HepG2 (cell line): ENCODE measurements around the gene TFB1M. TPM values are rescaled to one million over a fixed set of nuclear protein-coding genes. Genes with fewer than 3 reads are reported as not detected.

ENCODE experiments used
- ASH2L ChIP-seq: fragments of 300-600, 200-600 bp; sonication (generic); IDR thresholded peaks from 2 replicates; pipeline ENCODE4 v1.7.0; 2017; ENCODE audit warnings: low read depth, mild to moderate bottlenecking, moderate library complexity, mixed read lengths, low read length; ENCODE audit not compliant: insufficient read length
- ATF7 ChIP-seq, 2 experiments: fragments of 450-650 bp in 1 of 2; sonication (generic) in 1 of 2; formaldehyde crosslinking in 1 of 2; IDR thresholded peaks; 2 replicates each; pipeline versions ENCODE4 v1.4.0 to v1.6.1; 2016 to 2020; ENCODE audit warnings: antibody characterized with exemption in 1 of 2, mild to moderate bottlenecking in 1 of 2, missing genetic modification reagents in 1 of 2
- CEBPB ChIP-seq: IDR thresholded peaks from 2 replicates; pipeline ENCODE4 v1.6.1; 2011; ENCODE audit warnings: low read depth, low read length, improper control_type of control experiment, borderline replicate concordance
- ESRRA ChIP-seq: sonication (generic); formaldehyde crosslinking; IDR thresholded peaks from 2 replicates; pipeline ENCODE4 v1.5.1; 2020; ENCODE audit warnings: mild to moderate bottlenecking, low read depth, missing genetic modification reagents
- NFIC ChIP-seq: IDR thresholded peaks from 2 replicates; pipeline ENCODE4 v1.6.1; 2012; ENCODE audit warnings: mild to moderate bottlenecking, low read length, inconsistent platforms
- PHF21A ChIP-seq: sonication (generic); formaldehyde crosslinking; IDR thresholded peaks from 2 replicates; pipeline ENCODE4 v1.5.0; 2020; ENCODE audit warnings: mild to moderate bottlenecking, missing genetic modification reagents
- RAD51 ChIP-seq: fragments of 450-650 bp; IDR thresholded peaks from 2 replicates; pipeline ENCODE4 v1.6.1; 2016; ENCODE audit warnings: borderline replicate concordance
- REPIN1 ChIP-seq: sonication (generic); formaldehyde crosslinking; IDR thresholded peaks from 2 replicates; pipeline ENCODE4 v1.8.0; 2022; ENCODE audit warnings: missing genetic modification reagents, low read depth, mild to moderate bottlenecking, borderline replicate concordance
- RFX5 ChIP-seq: IDR thresholded peaks from 2 replicates; pipeline ENCODE4 v1.6.1; 2011; ENCODE audit warnings: low read depth, low read length, improper control_type of control experiment
- SP4 ChIP-seq: sonication (generic); formaldehyde crosslinking; IDR thresholded peaks from 2 replicates; pipeline ENCODE4 v1.8.1; 2023; ENCODE audit warnings: mild to moderate bottlenecking, missing genetic modification reagents
- ZNF12 ChIP-seq: sonication (generic); formaldehyde crosslinking; IDR thresholded peaks from 2 replicates; pipeline ENCODE4 v1.5.0; 2020; ENCODE audit warnings: missing genetic modification reagents
- ZNF441 ChIP-seq: sonication (generic); formaldehyde crosslinking; IDR thresholded peaks from 2 replicates; pipeline ENCODE4 v1.7.0; 2021; ENCODE audit warnings: missing genetic modification reagents, borderline replicate concordance
- ZNF550 ChIP-seq: sonication (generic); formaldehyde crosslinking; IDR thresholded peaks from 2 replicates; pipeline ENCODE4 v1.4.0; 2020; ENCODE audit warnings: mild to moderate bottlenecking, missing genetic modification reagents, borderline replicate concordance
- ZSCAN21 ChIP-seq: sonication (generic); formaldehyde crosslinking; IDR thresholded peaks from 2 replicates; pipeline ENCODE4 v1.8.0; 2022; ENCODE audit warnings: mild to moderate bottlenecking, missing genetic modification reagents, moderate library complexity, borderline replicate concordance
- polyA plus RNA-seq, 8 experiments: library from polyadenylated mRNA; depleted of rRNA in 3 of 8; stranded (reverse) in 7 of 8; unstranded in 1 of 8; fragments of >200 nt; fragmentation: Illumina TruSeq in 4 of 8; extraction: Trizol in 4 of 8; gene quantifications; 2 replicates each; pipeline versions ENCODE4 v1.2.1 to v1.2.3, GENCODE V29; 2011 to 2016; ENCODE audit warnings: low read depth in 4 of 8, missing spikeins in 1 of 8, mixed read lengths in 1 of 8; ENCODE audit not compliant: insufficient read depth in 1 of 8
- total RNA-seq, 5 experiments: library from RNA; depleted of rRNA; stranded (reverse); fragments of >200 nt; fragmentation: Illumina TruSeq; extraction: Trizol; gene quantifications; 2 replicates each; pipeline ENCODE4 v1.2.3, GENCODE V29; 2016; ENCODE audit warnings: low read depth in 1 of 5
- TF ChIP-seq, protein P1 (sequence below): sonication (generic); formaldehyde crosslinking; IDR thresholded peaks from one replicate; pipeline ENCODE4 v1.5.1; 2020; ENCODE audit warnings: mild to moderate bottlenecking, missing genetic modification reagents; ENCODE audit errors: not compliant biosample characterization
- TF ChIP-seq, protein P2 (sequence below): sonication (generic); formaldehyde crosslinking; IDR thresholded peaks from 2 replicates; pipeline ENCODE4 v1.8.0; 2022; ENCODE audit warnings: missing genetic modification reagents, mild to moderate bottlenecking, borderline replicate concordance
- TF ChIP-seq, protein P3 (sequence below): sonication (generic); formaldehyde crosslinking; IDR thresholded peaks from 2 replicates; pipeline ENCODE4 v1.8.0; 2022; ENCODE audit warnings: missing genetic modification reagents, mild to moderate bottlenecking, inconsistent platforms, borderline replicate concordance

TFB1M gene
- total and polyA plus RNA-seq, 2 of the 13 experiments (the other 11 are each of a cell fraction or from before 2014, with no cell fraction given) = 91.4 to 122 TPM

DNA sequence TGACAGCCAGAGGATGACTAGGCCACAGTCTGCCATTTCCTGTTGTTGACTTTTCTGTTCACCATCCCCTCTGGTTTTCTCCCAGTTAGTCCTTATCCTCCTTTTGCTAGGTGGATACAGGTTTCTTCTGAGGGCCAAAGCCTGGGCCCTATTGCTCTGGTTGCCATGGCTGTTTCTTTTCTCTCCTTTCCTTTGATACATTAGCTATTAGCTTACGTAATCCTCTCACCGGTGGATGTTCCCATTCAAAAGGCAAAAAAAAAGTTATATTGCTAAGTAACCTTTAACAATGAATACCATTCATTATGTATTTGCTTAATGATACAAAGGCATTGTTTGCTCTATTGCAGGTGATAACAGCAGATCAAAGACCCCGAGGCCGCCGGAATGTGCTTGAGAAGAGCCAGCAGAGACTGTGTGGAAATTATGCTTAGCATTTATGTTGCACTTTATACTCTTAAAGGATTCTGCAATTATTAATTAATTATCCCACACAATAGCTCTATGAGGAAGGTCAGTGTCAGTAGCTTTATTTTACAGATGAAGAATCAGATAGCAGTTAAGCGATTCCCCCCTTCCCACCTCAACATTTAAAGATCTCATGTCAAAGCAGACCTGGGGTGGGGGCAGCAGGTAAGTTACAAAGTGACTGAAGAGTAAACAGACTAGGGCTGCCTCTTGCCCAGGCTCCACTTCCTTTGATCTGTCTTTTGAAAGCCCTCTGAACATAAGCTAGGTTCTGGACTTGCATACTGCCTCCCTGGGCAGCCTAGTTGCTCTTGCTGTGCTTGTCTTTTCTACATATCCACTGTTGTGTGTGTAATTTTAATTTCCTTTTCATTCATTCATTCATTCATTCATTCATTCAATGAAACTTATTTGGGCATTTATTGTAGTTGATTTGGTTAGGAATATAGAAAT is 14.5 kb upstream of the TFB1M start (continued):
- TF ChIP-seq, protein P1, sequence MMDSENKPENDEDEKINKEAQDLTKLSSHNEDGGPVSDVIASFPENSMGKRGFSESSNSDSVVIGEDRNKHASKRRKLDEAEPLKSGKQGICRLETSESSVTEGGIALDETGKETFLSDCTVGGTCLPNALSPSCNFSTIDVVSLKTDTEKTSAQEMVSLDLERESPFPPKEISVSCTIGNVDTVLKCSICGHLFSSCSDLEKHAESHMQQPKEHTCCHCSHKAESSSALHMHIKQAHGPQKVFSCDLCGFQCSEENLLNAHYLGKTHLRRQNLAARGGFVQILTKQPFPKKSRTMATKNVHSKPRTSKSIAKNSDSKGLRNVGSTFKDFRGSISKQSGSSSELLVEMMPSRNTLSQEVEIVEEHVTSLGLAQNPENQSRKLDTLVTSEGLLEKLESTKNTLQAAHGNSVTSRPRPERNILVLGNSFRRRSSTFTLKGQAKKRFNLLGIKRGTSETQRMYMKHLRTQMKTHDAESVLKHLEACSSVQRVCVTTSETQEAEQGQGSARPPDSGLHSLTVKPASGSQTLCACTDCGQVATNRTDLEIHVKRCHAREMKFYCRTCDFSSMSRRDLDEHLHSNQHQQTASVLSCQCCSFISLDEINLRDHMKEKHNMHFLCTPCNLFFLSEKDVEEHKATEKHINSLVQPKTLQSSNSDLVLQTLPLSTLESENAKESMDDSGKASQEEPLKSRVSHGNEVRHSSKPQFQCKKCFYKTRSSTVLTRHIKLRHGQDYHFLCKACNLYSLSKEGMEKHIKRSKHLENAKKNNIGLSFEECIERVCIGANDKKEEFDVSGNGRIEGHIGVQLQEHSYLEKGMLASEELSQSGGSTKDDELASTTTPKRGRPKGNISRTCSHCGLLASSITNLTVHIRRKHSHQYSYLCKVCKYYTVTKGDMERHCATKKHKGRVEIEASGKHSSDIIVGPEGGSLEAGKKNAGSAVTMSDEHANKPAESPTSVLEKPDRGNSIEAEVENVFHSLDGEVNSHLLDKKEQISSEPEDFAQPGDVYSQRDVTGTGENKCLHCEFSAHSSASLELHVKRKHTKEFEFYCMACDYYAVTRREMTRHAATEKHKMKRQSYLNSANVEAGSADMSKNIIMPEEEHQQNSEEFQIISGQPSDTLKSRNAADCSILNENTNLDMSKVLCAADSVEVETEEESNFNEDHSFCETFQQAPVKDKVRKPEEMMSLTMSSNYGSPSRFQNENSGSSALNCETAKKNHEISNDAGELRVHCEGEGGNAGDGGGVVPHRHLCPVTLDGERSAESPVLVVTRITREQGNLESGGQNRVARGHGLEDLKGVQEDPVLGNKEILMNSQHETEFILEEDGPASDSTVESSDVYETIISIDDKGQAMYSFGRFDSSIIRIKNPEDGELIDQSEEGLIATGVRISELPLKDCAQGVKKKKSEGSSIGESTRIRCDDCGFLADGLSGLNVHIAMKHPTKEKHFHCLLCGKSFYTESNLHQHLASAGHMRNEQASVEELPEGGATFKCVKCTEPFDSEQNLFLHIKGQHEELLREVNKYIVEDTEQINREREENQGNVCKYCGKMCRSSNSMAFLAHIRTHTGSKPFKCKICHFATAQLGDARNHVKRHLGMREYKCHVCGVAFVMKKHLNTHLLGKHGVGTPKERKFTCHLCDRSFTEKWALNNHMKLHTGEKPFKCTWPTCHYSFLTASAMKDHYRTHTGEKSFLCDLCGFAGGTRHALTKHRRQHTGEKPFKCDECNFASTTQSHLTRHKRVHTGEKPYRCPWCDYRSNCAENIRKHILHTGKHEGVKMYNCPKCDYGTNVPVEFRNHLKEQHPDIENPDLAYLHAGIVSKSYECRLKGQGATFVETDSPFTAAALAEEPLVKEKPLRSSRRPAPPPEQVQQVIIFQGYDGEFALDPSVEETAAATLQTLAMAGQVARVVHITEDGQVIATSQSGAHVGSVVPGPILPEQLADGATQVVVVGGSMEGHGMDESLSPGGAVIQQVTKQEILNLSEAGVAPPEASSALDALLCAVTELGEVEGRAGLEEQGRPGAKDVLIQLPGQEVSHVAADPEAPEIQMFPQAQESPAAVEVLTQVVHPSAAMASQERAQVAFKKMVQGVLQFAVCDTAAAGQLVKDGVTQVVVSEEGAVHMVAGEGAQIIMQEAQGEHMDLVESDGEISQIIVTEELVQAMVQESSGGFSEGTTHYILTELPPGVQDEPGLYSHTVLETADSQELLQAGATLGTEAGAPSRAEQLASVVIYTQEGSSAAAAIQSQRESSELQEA (CRISPR knock-in tag) = no peak
- TF ChIP-seq ZNF550 (CRISPR knock-in tag) (no peak), REPIN1 (CRISPR knock-in tag) (peak; percentile 82), ZNF441 (CRISPR knock-in tag) (peak; percentile 56; the same call in 1 of the 2 replicates), ASH2L (peak; percentile 100), ZNF12 (CRISPR knock-in tag) (peak; percentile 54; the same call in 1 of the 2 replicates), NFIC (peak; percentile 100), ZSCAN21 (peak; percentile 58; the same call in 1 of the 2 replicates), ATF7 (IDR thresholded peaks at IDR 0.05) (peak; percentile 90), ATF7 (CRISPR knock-in tag; IDR thresholded peaks at IDR 0.05) (peak; percentile 29; the same call in 1 of the 2 replicates), CEBPB (peak; percentile 87), RFX5 (peak; percentile 44; the same call in 1 of the 2 replicates), ESRRA (CRISPR knock-in tag) (0 out of 2 replicates have a peak, but pooled peaks have one; percentile 11), RAD51 (no peak), PHF21A (CRISPR knock-in tag) (peak; percentile 92), SP4 (0 out of 2 replicates have a peak, but pooled peaks have one; percentile 8)
- TF ChIP-seq, protein P2, sequence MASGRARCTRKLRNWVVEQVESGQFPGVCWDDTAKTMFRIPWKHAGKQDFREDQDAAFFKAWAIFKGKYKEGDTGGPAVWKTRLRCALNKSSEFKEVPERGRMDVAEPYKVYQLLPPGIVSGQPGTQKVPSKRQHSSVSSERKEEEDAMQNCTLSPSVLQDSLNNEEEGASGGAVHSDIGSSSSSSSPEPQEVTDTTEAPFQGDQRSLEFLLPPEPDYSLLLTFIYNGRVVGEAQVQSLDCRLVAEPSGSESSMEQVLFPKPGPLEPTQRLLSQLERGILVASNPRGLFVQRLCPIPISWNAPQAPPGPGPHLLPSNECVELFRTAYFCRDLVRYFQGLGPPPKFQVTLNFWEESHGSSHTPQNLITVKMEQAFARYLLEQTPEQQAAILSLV = peak; percentile 81; the same call in 1 of the 2 replicates
- TF ChIP-seq, protein P3, sequence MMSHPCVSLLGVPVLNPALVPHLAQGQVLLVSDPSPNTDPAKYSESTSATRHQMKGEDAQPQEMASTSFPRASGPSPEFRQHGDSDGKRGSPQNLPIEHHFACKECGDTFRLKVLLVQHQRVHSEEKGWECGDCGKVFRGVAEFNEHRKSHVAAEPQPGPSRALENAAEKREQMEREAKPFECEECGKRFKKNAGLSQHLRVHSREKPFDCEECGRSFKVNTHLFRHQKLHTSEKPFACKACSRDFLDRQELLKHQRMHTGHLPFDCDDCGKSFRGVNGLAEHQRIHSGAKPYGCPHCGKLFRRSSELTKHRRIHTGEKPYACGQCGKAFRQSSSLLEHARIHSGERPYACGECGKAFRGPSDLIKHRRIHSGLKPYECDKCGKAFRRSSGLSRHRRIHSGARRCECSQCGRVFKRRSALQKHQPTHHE (CRISPR knock-in tag) = peak; percentile 95; the same call in 1 of the 2 replicates
